Activated effector memory CD4-positive, alpha-beta T cell treated with anti-CD3 and anti-CD28 coated beads, Interleukin-2, amount 50 U/mL, for 16 hours (primary cell): ENCODE measurements around the gene TRIM10.
"Not testable (repeated sequence)": the region's sequence is repeated elsewhere in the genome, so short reads cannot be mapped to it uniquely, and the experiment has no call there.

Source experiments
- DNase-seq: peaks from one replicate; pipeline ENCODE4 v3.0.0-alpha.2; 2020

TRIM10 gene

GRCh38 chr6:30171677-30172471 lies 10.9 kb upstream of the TRIM10 start:
- DNase-seq, result no peak

- DNase-seq, result no peak
Observed at GRCh38 chr6:30169658-30170614, 8.9 kb upstream of the TRIM10 start.

GRCh38 chr6:30168741-30169140 lies 7.7 kb upstream of the TRIM10 start:
- DNase-seq, result no peak

- DNase-seq, result no peak
Observed at GRCh38 chr6:30167101-30167500, 6.1 kb upstream of the TRIM10 start.

GRCh38 chr6:30165238-30165637 lies 4.2 kb upstream of the TRIM10 start:
- DNase-seq, result not testable (repeated sequence)

GRCh38 chr6:30164714-30165113 lies 3.7 kb upstream of the TRIM10 start:
- DNase-seq, result no peak

- no peak for DNase-seq
Observed at GRCh38 chr6:30163918-30164654, 3.1 kb upstream of the TRIM10 start.

GRCh38 chr6:30163090-30163917 lies 2.3 kb upstream of the TRIM10 start, which contains the start of gene TRIM15:
Gene TRIM15 (plus strand): TSS chr6:30163546. CDS start chr6:30163685, 139 bp downstream.
- peak; percentile 84 for DNase-seq

- DNase-seq, result no peak
Observed at GRCh38 chr6:30162265-30163089, 1.5 kb upstream of the TRIM10 start.

- DNase-seq, result no peak
Observed at GRCh38 chr6:30160008-30160784, 815 bp downstream of the TRIM10 start.

GRCh38 chr6:30158475-30159040 lies 2.5 kb downstream of the TRIM10 start:
- no peak for DNase-seq

GRCh38 chr6:30157999-30158398 lies 3.0 kb downstream of the TRIM10 start:
- DNase-seq, result no peak

- no peak for DNase-seq
Observed at GRCh38 chr6:30157581-30157980, 3.4 kb downstream of the TRIM10 start.

GRCh38 chr6:30156774-30157173 lies 4.2 kb downstream of the TRIM10 start:
- DNase-seq, result no peak

GRCh38 chr6:30156262-30156599 lies 4.8 kb downstream of the TRIM10 start:
- DNase-seq, result no peak

GRCh38 chr6:30155520-30156261 lies 5.3 kb downstream of the TRIM10 start:
- DNase-seq, result no peak

GRCh38 chr6:30154709-30155519 lies 6.1 kb downstream of the TRIM10 start:
- DNase-seq, result no peak

GRCh38 chr6:30154061-30154460 lies 7.0 kb downstream of the TRIM10 start:
- no peak for DNase-seq
